ENCODE results near the gene RABGAP1L.

RABGAP1L gene

DNA sequence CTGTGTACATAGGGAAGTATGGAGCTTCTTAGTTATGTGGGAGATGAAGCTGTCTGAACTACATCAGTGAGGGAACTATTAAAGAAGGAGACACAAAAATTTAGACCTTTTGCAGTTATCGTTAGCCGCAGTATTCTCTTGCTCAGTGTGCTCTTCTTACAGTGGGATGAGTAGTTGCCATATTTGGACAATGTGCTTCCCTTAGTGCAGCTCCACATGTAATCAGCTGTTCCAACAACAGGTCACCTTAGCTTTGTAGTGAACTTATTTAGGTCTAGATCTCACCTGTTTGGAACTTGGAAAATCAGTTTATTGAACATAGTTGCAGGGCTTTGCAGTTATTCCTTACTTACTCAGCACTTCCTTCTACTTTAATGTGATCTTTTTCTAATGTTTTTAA is 306.5 kb downstream of the RABGAP1L start:
- Histone ChIP-seq H3K36me3 (ENCODE audit: insufficient read depth) (no peaks in the 10 kb centered on the region), H3K4me1 (ENCODE audit: low read depth, poor library complexity, severe bottlenecking) (no peaks in the 10 kb centered on the region), H2AFZ (ENCODE audit: low read depth) (no peak overlapping the region), H3K79me2 (ENCODE audit: insufficient read depth, low read depth) (no peaks in the 10 kb centered on the region), H4K20me1 (ENCODE audit: insufficient read depth) (no peaks in the 10 kb centered on the region), H3K27me3 (ENCODE audit: insufficient read depth, low read depth) (no peaks in the 10 kb centered on the region), H3K27ac (no peak overlapping the region), H3K4me2 (no peak overlapping the region), H3K4me3 (IDR thresholded peaks at IDR 0.05; ENCODE audit: insufficient read depth, low read depth, low read length) (no peak overlapping the region), H3K9ac (no peak overlapping the region)
- TF ChIP-seq, protein P1, sequence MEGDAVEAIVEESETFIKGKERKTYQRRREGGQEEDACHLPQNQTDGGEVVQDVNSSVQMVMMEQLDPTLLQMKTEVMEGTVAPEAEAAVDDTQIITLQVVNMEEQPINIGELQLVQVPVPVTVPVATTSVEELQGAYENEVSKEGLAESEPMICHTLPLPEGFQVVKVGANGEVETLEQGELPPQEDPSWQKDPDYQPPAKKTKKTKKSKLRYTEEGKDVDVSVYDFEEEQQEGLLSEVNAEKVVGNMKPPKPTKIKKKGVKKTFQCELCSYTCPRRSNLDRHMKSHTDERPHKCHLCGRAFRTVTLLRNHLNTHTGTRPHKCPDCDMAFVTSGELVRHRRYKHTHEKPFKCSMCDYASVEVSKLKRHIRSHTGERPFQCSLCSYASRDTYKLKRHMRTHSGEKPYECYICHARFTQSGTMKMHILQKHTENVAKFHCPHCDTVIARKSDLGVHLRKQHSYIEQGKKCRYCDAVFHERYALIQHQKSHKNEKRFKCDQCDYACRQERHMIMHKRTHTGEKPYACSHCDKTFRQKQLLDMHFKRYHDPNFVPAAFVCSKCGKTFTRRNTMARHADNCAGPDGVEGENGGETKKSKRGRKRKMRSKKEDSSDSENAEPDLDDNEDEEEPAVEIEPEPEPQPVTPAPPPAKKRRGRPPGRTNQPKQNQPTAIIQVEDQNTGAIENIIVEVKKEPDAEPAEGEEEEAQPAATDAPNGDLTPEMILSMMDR (conservative IDR thresholded peaks at IDR 0.05; ENCODE audit: low read depth, low read length): no peak

DNA sequence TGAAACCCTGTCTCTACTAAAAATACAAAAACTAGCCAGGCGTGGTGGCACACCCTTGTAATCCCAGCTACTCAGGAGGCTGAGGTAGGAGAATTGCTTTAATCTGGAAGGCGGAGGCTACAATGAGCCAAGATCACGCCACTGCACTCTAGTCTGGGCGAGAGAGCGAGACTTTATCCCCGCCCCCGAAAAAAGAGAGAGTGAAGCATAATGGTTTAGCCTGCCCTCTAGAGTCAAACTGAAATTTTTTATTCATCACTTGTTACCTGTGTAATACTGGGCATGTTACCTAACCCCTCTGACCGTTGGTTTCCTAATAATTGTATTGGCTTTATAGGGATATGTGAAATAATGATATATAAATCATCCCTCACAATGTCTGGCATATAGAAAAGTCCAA is 307.3 kb downstream of the RABGAP1L start:
- H3K27me3 ChIP-seq (ENCODE audit: insufficient read depth, low read depth): no peaks in the 10 kb centered on the region
- no peak overlapping the region for H3K9ac ChIP-seq
- no peak overlapping the region for H3K4me3 ChIP-seq (IDR thresholded peaks at IDR 0.05; ENCODE audit: insufficient read depth, low read depth, low read length)
- no peaks in the 10 kb centered on the region for H4K20me1 ChIP-seq (ENCODE audit: insufficient read depth)
- TF ChIP-seq, protein P1 (conservative IDR thresholded peaks at IDR 0.05; ENCODE audit: low read depth, low read length): no peak
- no peak overlapping the region for H3K27ac ChIP-seq
- no peak overlapping the region for H2AFZ ChIP-seq (ENCODE audit: low read depth)
- no peaks in the 10 kb centered on the region for H3K36me3 ChIP-seq (ENCODE audit: insufficient read depth)
- H3K79me2 ChIP-seq (ENCODE audit: insufficient read depth, low read depth): no peaks in the 10 kb centered on the region
- H3K4me1 ChIP-seq (ENCODE audit: low read depth, poor library complexity, severe bottlenecking): no peaks in the 10 kb centered on the region
- H3K4me2 ChIP-seq: no peak overlapping the region

DNA sequence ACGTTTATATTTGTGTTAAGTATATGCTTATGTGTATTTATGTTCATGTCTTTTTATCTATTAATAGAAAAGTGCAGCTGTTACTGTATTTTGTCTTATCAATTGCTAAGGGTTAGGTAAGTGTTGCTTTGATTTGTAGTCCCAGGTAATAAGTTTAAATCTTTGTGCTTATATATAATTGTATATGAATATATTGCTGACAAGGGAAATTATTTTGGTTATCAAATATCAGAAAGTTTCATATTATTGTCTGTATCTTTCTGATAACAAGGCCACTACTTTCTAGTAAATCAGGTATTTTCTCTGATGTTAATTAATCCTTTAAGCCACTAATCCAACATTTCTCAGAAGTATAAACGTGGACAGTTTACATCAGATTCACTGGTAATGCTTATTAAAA is 309.7 kb downstream of the RABGAP1L start:
- Histone ChIP-seq H3K4me3 (IDR thresholded peaks at IDR 0.05; ENCODE audit: insufficient read depth, low read depth, low read length) (no peak overlapping the region), H4K20me1 (ENCODE audit: insufficient read depth) (no peaks in the 10 kb centered on the region), H3K79me2 (ENCODE audit: insufficient read depth, low read depth) (no peaks in the 10 kb centered on the region), H3K4me2 (no peak overlapping the region), H3K27ac (no peak overlapping the region), H3K27me3 (ENCODE audit: insufficient read depth, low read depth) (no peaks in the 10 kb centered on the region), H2AFZ (ENCODE audit: low read depth) (no peak overlapping the region), H3K36me3 (ENCODE audit: insufficient read depth) (no peaks in the 10 kb centered on the region), H3K9ac (no peak overlapping the region), H3K4me1 (ENCODE audit: low read depth, poor library complexity, severe bottlenecking) (no peaks in the 10 kb centered on the region)
- TF ChIP-seq, protein P1 (conservative IDR thresholded peaks at IDR 0.05; ENCODE audit: low read depth, low read length): no peak

- no peaks in the 10 kb centered on the region for H3K4me1 ChIP-seq (ENCODE audit: low read depth, poor library complexity, severe bottlenecking)
Observed at GRCh38 chr1:174469687-174470086, 310.4 kb downstream of the RABGAP1L start.

More at GRCh38 chr1:174469687-174470086, 310.4 kb downstream of the RABGAP1L start:
- Histone ChIP-seq H3K9ac (no peak overlapping the region), H3K27me3 (ENCODE audit: insufficient read depth, low read depth) (no peaks in the 10 kb centered on the region), H3K27ac (no peak overlapping the region), H2AFZ (ENCODE audit: low read depth) (no peak overlapping the region), H3K36me3 (ENCODE audit: insufficient read depth) (no peaks in the 10 kb centered on the region), H3K4me2 (no peak overlapping the region), H3K79me2 (ENCODE audit: insufficient read depth, low read depth) (no peaks in the 10 kb centered on the region), H3K4me3 (IDR thresholded peaks at IDR 0.05; ENCODE audit: insufficient read depth, low read depth, low read length) (no peak overlapping the region), H4K20me1 (ENCODE audit: insufficient read depth) (no peaks in the 10 kb centered on the region)
- TF ChIP-seq, protein P1 (conservative IDR thresholded peaks at IDR 0.05; ENCODE audit: low read depth, low read length): no peak
